ENCODE results near the gene BTNL9.
A peak's percentile ranks its signal among the peaks of the same experiment; 100 is the strongest.
"Not testable (repeated sequence)": the region's sequence is repeated elsewhere in the genome, so short reads cannot be mapped to it uniquely, and the experiment has no call there.

Gene BTNL9

GRCh38 chr5:181014654-181015053 lies 25.4 kb upstream of the BTNL9 start:
- not testable (repeated sequence) for H3K18ac ChIP-seq (ENCODE audit: low read length); H3K23ac ChIP-seq (ENCODE audit: low read length); H3K27me3 ChIP-seq (ENCODE audit: insufficient read depth, low read length, poor library complexity); H3K79me2 ChIP-seq (ENCODE audit: control insufficient read depth, insufficient read depth, low read length); H3K79me1 ChIP-seq (ENCODE audit: low read length); H3K56ac ChIP-seq (ENCODE audit: low read length); H3K27ac ChIP-seq (ENCODE audit: low read depth, low read length); H3K4me1 ChIP-seq (ENCODE audit: control insufficient read depth, low read depth, low read length); H3K4ac ChIP-seq (ENCODE audit: low read depth, low read length); H3K4me2 ChIP-seq (ENCODE audit: low read length); DNase-seq; H3K4me3 ChIP-seq (ENCODE audit: low read length); H4K8ac ChIP-seq (ENCODE audit: low read depth, low read length); H4K5ac ChIP-seq (ENCODE audit: low read length); H3K9ac ChIP-seq (ENCODE audit: low read length); H2BK15ac ChIP-seq (replicated peaks; ENCODE audit: low read depth); H2BK5ac ChIP-seq (ENCODE audit: low read length); H3K36me3 ChIP-seq (ENCODE audit: control insufficient read depth, insufficient read depth, low read length); H2BK120ac ChIP-seq (ENCODE audit: low read depth, low read length); H2AK5ac ChIP-seq (ENCODE audit: low read length)

- H3K56ac ChIP-seq (ENCODE audit: low read length); H2BK15ac ChIP-seq (replicated peaks; ENCODE audit: low read depth); H3K4me2 ChIP-seq (ENCODE audit: low read length); H2BK120ac ChIP-seq (ENCODE audit: low read depth, low read length); H3K9ac ChIP-seq (ENCODE audit: low read length); H3K4ac ChIP-seq (ENCODE audit: low read depth, low read length); H3K79me2 ChIP-seq (ENCODE audit: control insufficient read depth, insufficient read depth, low read length); H3K79me1 ChIP-seq (ENCODE audit: low read length); H3K27ac ChIP-seq (ENCODE audit: low read depth, low read length); H3K4me1 ChIP-seq (ENCODE audit: control insufficient read depth, low read depth, low read length); H2BK5ac ChIP-seq (ENCODE audit: low read length); H4K8ac ChIP-seq (ENCODE audit: low read depth, low read length); H3K36me3 ChIP-seq (ENCODE audit: control insufficient read depth, insufficient read depth, low read length); H4K5ac ChIP-seq (ENCODE audit: low read length); DNase-seq; H2AK5ac ChIP-seq (ENCODE audit: low read length); H3K4me3 ChIP-seq (ENCODE audit: low read length); H3K27me3 ChIP-seq (ENCODE audit: insufficient read depth, low read length, poor library complexity); H3K23ac ChIP-seq (ENCODE audit: low read length); H3K18ac ChIP-seq (ENCODE audit: low read length): not testable (repeated sequence)
- WGBS (ENCODE audit: extremely low coverage, insufficient coverage, low lambda C conversion rate), result no CpG with 5 or more reads among the region's 3 CpGs
Measured at GRCh38 chr5:181017448-181017847, 22.6 kb upstream of the BTNL9 start.

GRCh38 chr5:181020688-181021087 lies 19.4 kb upstream of the BTNL9 start:
- no peaks in the 10 kb centered on the region for H3K4me1 ChIP-seq (ENCODE audit: control insufficient read depth, low read depth, low read length)
- WGBS (ENCODE audit: extremely low coverage, insufficient coverage, low lambda C conversion rate), result no CpG with 5 or more reads among the region's 3 CpGs
- no peak overlapping the region for H3K4me2 ChIP-seq (ENCODE audit: low read length)
- no peak overlapping the region for H3K56ac ChIP-seq (ENCODE audit: low read length)
- H2BK5ac ChIP-seq (ENCODE audit: low read length), result no peak overlapping the region
- no peak for DNase-seq
- no peaks in the 10 kb centered on the region for H3K27me3 ChIP-seq (ENCODE audit: insufficient read depth, low read length, poor library complexity)
- no peaks in the 10 kb centered on the region for H3K79me2 ChIP-seq (ENCODE audit: control insufficient read depth, insufficient read depth, low read length)
- H3K23ac ChIP-seq (ENCODE audit: low read length), result no peak overlapping the region
- no peak overlapping the region for H3K4me3 ChIP-seq (ENCODE audit: low read length)
- H3K9ac ChIP-seq (ENCODE audit: low read length), result no peak overlapping the region
- no peak overlapping the region for H2BK120ac ChIP-seq (ENCODE audit: low read depth, low read length)
- no peak overlapping the region for H3K4ac ChIP-seq (ENCODE audit: low read depth, low read length)
- H3K79me1 ChIP-seq (ENCODE audit: low read length), result no peaks in the 10 kb centered on the region
- no peak overlapping the region for H2AK5ac ChIP-seq (ENCODE audit: low read length)
- H2BK15ac ChIP-seq (replicated peaks; ENCODE audit: low read depth), result no peak overlapping the region
- no peak overlapping the region for H3K18ac ChIP-seq (ENCODE audit: low read length)
- no peak overlapping the region for H4K8ac ChIP-seq (ENCODE audit: low read depth, low read length)
- no peaks in the 10 kb centered on the region for H3K36me3 ChIP-seq (ENCODE audit: control insufficient read depth, insufficient read depth, low read length)
- no peak overlapping the region for H4K5ac ChIP-seq (ENCODE audit: low read length)
- no peak overlapping the region for H3K27ac ChIP-seq (ENCODE audit: low read depth, low read length)

- H2AK5ac ChIP-seq (ENCODE audit: low read length), result no peak overlapping the region
- no peak overlapping the region for H2BK15ac ChIP-seq (replicated peaks; ENCODE audit: low read depth)
- no peaks in the 10 kb centered on the region for H3K27me3 ChIP-seq (ENCODE audit: insufficient read depth, low read length, poor library complexity)
- no peaks in the 10 kb centered on the region for H3K79me1 ChIP-seq (ENCODE audit: low read length)
- H3K27ac ChIP-seq (ENCODE audit: low read depth, low read length), result no peak overlapping the region
- H4K8ac ChIP-seq (ENCODE audit: low read depth, low read length), result no peak overlapping the region
- no peak overlapping the region for H4K5ac ChIP-seq (ENCODE audit: low read length)
- no peak overlapping the region for H3K56ac ChIP-seq (ENCODE audit: low read length)
- H3K79me2 ChIP-seq (ENCODE audit: control insufficient read depth, insufficient read depth, low read length), result no peaks in the 10 kb centered on the region
- no peak overlapping the region for H3K23ac ChIP-seq (ENCODE audit: low read length)
- no peak for DNase-seq
- no peak overlapping the region for H3K4ac ChIP-seq (ENCODE audit: low read depth, low read length)
- no peak overlapping the region for H3K4me2 ChIP-seq (ENCODE audit: low read length)
- WGBS (ENCODE audit: extremely low coverage, insufficient coverage, low lambda C conversion rate), result no CpG with 5 or more reads among the region's 1 CpG
- H3K36me3 ChIP-seq (ENCODE audit: control insufficient read depth, insufficient read depth, low read length), result no peaks in the 10 kb centered on the region
- no peak overlapping the region for H3K9ac ChIP-seq (ENCODE audit: low read length)
- H2BK120ac ChIP-seq (ENCODE audit: low read depth, low read length), result no peak overlapping the region
- H2BK5ac ChIP-seq (ENCODE audit: low read length), result no peak overlapping the region
- no peak overlapping the region for H3K4me3 ChIP-seq (ENCODE audit: low read length)
- H3K18ac ChIP-seq (ENCODE audit: low read length), result no peak overlapping the region
- no peaks in the 10 kb centered on the region for H3K4me1 ChIP-seq (ENCODE audit: control insufficient read depth, low read depth, low read length)
Measured at GRCh38 chr5:181024245-181025064, 15.6 kb upstream of the BTNL9 start.

- DNase-seq, result no peak
- H3K79me2 ChIP-seq (ENCODE audit: control insufficient read depth, insufficient read depth, low read length), result no peaks in the 10 kb centered on the region
- no CpG with 5 or more reads among the region's 11 CpGs for WGBS (ENCODE audit: extremely low coverage, insufficient coverage, low lambda C conversion rate)
Measured at GRCh38 chr5:181027452-181028031, 12.5 kb upstream of the BTNL9 start.

More at GRCh38 chr5:181027452-181028031, 12.5 kb upstream of the BTNL9 start:
- Histone ChIP-seq H3K18ac (ENCODE audit: low read length) (no peak overlapping the region), H4K8ac (ENCODE audit: low read depth, low read length) (no peak overlapping the region), H3K4me3 (ENCODE audit: low read length) (peak overlapping the region; percentile 45), H2BK120ac (ENCODE audit: low read depth, low read length) (no peak overlapping the region), H2AK5ac (ENCODE audit: low read length) (no peak overlapping the region), H2BK15ac (replicated peaks; ENCODE audit: low read depth) (no peak overlapping the region), H3K56ac (ENCODE audit: low read length) (peak overlapping the region; percentile 80), H3K27me3 (ENCODE audit: insufficient read depth, low read length, poor library complexity) (no peaks in the 10 kb centered on the region), H3K4me1 (ENCODE audit: control insufficient read depth, low read depth, low read length) (no peaks in the 10 kb centered on the region), H3K27ac (ENCODE audit: low read depth, low read length) (no peak overlapping the region), H3K4ac (ENCODE audit: low read depth, low read length) (no peak overlapping the region), H3K9ac (ENCODE audit: low read length) (peak overlapping the region; percentile 63), H3K36me3 (ENCODE audit: control insufficient read depth, insufficient read depth, low read length) (no peaks in the 10 kb centered on the region), H2BK5ac (ENCODE audit: low read length) (no peak overlapping the region), H3K79me1 (ENCODE audit: low read length) (no peaks in the 10 kb centered on the region), H4K5ac (ENCODE audit: low read length) (no peak overlapping the region), H3K4me2 (ENCODE audit: low read length) (peak overlapping the region; percentile 84), H3K23ac (ENCODE audit: low read length) (no peak overlapping the region)
